ENCODE data around the gene BMP15. TPM values are rescaled to one million over a fixed set of nuclear protein-coding genes. Genes with fewer than 3 reads are reported as not detected.

Gene BMP15
- total and polyA plus RNA-seq, 8 donors: not detected

GRCh38 chrX:50952406-50952805 lies 41.9 kb downstream of the BMP15 start:
- Histone ChIP-seq H3K27me3 (peaks cover 0 to 9% (median 0%) of the 10 kb centered on the region in 3 donors), H3K27ac (no peak overlapping the region), H3K9me3 (peaks cover 0 to 13% (median 5%) of the 10 kb centered on the region in 4 donors), H3K4me1 (no peaks in the 10 kb centered on the region), H3K36me3 (no peaks in the 10 kb centered on the region), H3K4me3 (no peak overlapping the region)
- no peak for DNase-seq
- no peak for TF ChIP-seq POLR2AphosphoS5 (IDR thresholded peaks at IDR 0.05)
- 82 to 96% (median 94%) methylated on average over 1 of the region's 1 CpG for WGBS, 5 donors
- intact Hi-C loops (cut with DNase I; ENCODE audit: low total_unique reads): no loop called here

- H3K27ac ChIP-seq: no peak overlapping the region
- intact Hi-C loops (cut with DNase I; ENCODE audit: low total_unique reads): no loop called here
- WGBS, 5 donors: 76 to 97% (median 90%) methylated on average over 1 of the region's 1 CpG
- H3K27me3 ChIP-seq: peaks cover 0 to 9% (median 0%) of the 10 kb centered on the region in 3 donors
- H3K36me3 ChIP-seq: no peaks in the 10 kb centered on the region
- no peaks in the 10 kb centered on the region for H3K4me1 ChIP-seq
- H3K9me3 ChIP-seq: peaks cover 0 to 13% (median 5%) of the 10 kb centered on the region in 4 donors
- TF ChIP-seq EP300 (IDR thresholded peaks at IDR 0.05): no peak
- DNase-seq: no peak
- no peak overlapping the region for H3K4me3 ChIP-seq
Measured at GRCh38 chrX:50953832-50954231, 43.3 kb downstream of the BMP15 start.

GRCh38 chrX:50962156-50962555 lies 51.6 kb downstream of the BMP15 start:
- intact Hi-C loops (cut with DNase I; ENCODE audit: low total_unique reads): no loop called here
- H3K9me3 ChIP-seq: no peaks in the 10 kb centered on the region

GRCh38 chrX:50963842-50964241 lies 53.3 kb downstream of the BMP15 start:
- Histone ChIP-seq H3K27me3 (no peaks in the 10 kb centered on the region), H3K4me1 (no peaks in the 10 kb centered on the region), H3K4me3 (no peak overlapping the region), H3K27ac (no peak overlapping the region), H3K36me3 (no peaks in the 10 kb centered on the region), H3K9me3 (no peaks in the 10 kb centered on the region)
- intact Hi-C loops (cut with DNase I; ENCODE audit: low total_unique reads): no loop called here
- TF ChIP-seq POLR2AphosphoS5 (IDR thresholded peaks at IDR 0.05): no peak
- no peak for DNase-seq

More at GRCh38 chrX:50962156-50962555, 51.6 kb downstream of the BMP15 start:
- Histone ChIP-seq H3K4me3 (no peak overlapping the region), H3K36me3 (no peaks in the 10 kb centered on the region), H3K4me1 (no peaks in the 10 kb centered on the region), H3K27me3 (no peaks in the 10 kb centered on the region), H3K27ac (no peak overlapping the region)
- DNase-seq: no peak
- TF ChIP-seq EP300 (IDR thresholded peaks at IDR 0.05): no peak
- TF ChIP-seq POLR2AphosphoS5 (IDR thresholded peaks at IDR 0.05): no peak
- TF ChIP-seq CTCF (IDR thresholded peaks at IDR 0.05): no peak
- no peak for TF ChIP-seq POLR2A (IDR thresholded peaks at IDR 0.05)
- WGBS, 5 donors: 64 to 70% (median 69%) methylated on average over 3 of the region's 3 CpGs

Other genes with a start within 250 kb of the BMP15 start
- 1 to 10 TPM; 1.2 to 8.3 (median 2.7) TPM for gene SHROOM4, start 96.5 kb upstream of the BMP15 start, total RNA-seq
- gene SHROOM4, start 96.5 kb upstream of the BMP15 start, polyA plus RNA-seq: 1 to 10 TPM in 2 of 3 donors, under 1 TPM in 1; 0.88 to 7.8 (median 1.6) TPM

Data from stomach (tissue), 9 donors.